ENCODE measurements around the gene SHISA9. TPM values are rescaled to one million over a fixed set of nuclear protein-coding genes. Genes with fewer than 3 reads are reported as not detected.

Gene SHISA9
- total RNA-seq, 2 donors from 2014 or later = 1.8 to 4.6 TPM

DNA sequence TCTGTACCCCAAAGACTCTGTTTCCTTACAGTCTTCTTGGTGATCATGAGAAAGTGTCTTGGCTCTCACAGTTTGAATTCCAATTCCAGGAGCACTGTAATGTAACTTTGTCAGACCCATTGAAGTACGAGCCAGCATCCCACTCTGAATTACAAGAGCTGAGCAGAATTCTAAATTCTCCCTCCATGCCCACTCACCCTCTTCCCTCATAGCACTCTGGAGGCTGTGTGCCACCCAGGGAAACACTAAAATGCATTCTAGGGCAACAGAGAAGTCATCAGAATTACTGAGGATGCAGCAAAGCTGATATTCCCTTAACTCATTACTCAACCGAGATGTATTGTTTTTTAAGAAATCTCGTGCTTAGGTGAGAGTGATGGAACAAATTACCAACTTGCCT lies 154.1 kb downstream of the SHISA9 start:
- Histone ChIP-seq H3K27ac (no peak overlapping the region), H3K36me3 (replicated peaks in 1 of 2; ENCODE audit: insufficient read depth in 1 of 2, low read depth in 2 of 2) (no peaks in the 10 kb centered on the region), H3K9me3 (no peaks in the 10 kb centered on the region), H3K4me3 (no peak overlapping the region), H3K27me3 (no peaks in the 10 kb centered on the region), H3K4me1 (no peaks in the 10 kb centered on the region)
- DNase-seq (no peak), ATAC-seq (no peak)
- 81 to 91% methylated on average over 3 of the region's 3 CpGs for WGBS, 2 donors
- no peak for TF ChIP-seq POLR2A (IDR thresholded peaks at IDR 0.05)
- TF ChIP-seq, protein P1, sequence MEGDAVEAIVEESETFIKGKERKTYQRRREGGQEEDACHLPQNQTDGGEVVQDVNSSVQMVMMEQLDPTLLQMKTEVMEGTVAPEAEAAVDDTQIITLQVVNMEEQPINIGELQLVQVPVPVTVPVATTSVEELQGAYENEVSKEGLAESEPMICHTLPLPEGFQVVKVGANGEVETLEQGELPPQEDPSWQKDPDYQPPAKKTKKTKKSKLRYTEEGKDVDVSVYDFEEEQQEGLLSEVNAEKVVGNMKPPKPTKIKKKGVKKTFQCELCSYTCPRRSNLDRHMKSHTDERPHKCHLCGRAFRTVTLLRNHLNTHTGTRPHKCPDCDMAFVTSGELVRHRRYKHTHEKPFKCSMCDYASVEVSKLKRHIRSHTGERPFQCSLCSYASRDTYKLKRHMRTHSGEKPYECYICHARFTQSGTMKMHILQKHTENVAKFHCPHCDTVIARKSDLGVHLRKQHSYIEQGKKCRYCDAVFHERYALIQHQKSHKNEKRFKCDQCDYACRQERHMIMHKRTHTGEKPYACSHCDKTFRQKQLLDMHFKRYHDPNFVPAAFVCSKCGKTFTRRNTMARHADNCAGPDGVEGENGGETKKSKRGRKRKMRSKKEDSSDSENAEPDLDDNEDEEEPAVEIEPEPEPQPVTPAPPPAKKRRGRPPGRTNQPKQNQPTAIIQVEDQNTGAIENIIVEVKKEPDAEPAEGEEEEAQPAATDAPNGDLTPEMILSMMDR (IDR thresholded peaks at IDR 0.05) = no peak
- intact Hi-C loops (cut with DNase I) = no loop called here

DNA sequence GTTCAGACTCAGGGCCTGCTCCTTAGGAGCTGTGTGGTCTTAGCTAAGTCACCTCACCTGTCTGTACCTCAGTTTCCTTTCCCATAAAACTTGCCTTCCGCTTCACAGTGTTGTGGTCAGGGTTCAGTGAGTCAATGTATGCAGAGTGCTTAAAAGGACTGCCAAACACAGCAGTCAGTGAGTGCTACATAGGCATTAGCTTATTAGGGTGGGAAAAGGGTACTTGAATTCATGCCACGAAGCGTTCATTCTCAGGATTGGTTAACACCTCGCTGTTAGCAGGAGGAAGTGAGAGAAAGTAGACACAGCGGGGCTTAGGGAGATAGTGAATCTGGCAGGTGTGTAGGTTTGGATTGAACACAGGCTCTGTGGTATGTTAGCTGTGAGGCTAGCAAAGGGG lies 155.2 kb downstream of the SHISA9 start:
- no peak overlapping the region for H3K4me3 ChIP-seq
- no peaks in the 10 kb centered on the region for H3K27me3 ChIP-seq
- WGBS, 2 donors = 76 to 82% methylated on average over 5 of the region's 5 CpGs
- intact Hi-C loops (cut with DNase I) = no loop called here
- no peak for ATAC-seq
- no peaks in the 10 kb centered on the region for H3K4me1 ChIP-seq
- TF ChIP-seq, protein P1 (IDR thresholded peaks at IDR 0.05) = no peak
- TF ChIP-seq POLR2A (IDR thresholded peaks at IDR 0.05) = no peak
- no peak overlapping the region for H3K27ac ChIP-seq
- no peaks in the 10 kb centered on the region for H3K36me3 ChIP-seq (replicated peaks in 1 of 2; ENCODE audit: insufficient read depth in 1 of 2, low read depth in 2 of 2)
- no peaks in the 10 kb centered on the region for H3K9me3 ChIP-seq
- DNase-seq = no peak

GRCh38 chr16:13060932-13061331 lies 159.5 kb downstream of the SHISA9 start:
- Histone ChIP-seq H3K4me1 (no peaks in the 10 kb centered on the region), H3K27ac (no peak overlapping the region), H3K4me3 (no peak overlapping the region), H3K36me3 (replicated peaks in 1 of 2; ENCODE audit: insufficient read depth in 1 of 2, low read depth in 2 of 2) (no peaks in the 10 kb centered on the region), H3K9me3 (no peaks in the 10 kb centered on the region), H3K27me3 (no peaks in the 10 kb centered on the region)
- no peak for DNase-seq
- no peak for TF ChIP-seq POLR2A (IDR thresholded peaks at IDR 0.05)
- TF ChIP-seq, protein P1 (IDR thresholded peaks at IDR 0.05) = no peak
- WGBS, 2 donors = 72 to 80% methylated on average over 13 of the region's 13 CpGs
- intact Hi-C loops (cut with DNase I) = no loop called here
- ATAC-seq = no peak

DNA sequence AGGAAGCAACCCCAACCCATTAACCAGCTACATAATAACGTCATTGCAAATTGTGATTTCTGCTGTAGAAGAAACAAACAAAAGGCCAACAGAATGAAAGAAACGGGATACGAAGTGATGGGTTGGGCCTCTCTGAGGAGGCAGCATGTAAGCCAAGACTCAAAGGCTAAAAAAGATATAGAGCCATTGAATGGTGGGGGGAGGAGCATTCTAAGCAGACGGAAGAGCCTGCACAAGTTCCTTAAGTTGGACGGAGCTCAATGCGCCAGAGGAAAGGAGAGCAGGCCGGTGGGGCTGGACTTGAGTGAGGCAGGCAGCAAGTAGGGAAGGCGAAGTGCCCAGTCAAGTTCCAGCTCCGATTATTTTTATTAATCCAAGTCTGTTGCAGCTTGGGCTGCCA lies 160.3 kb downstream of the SHISA9 start:
- Histone ChIP-seq H3K27me3 (no peaks in the 10 kb centered on the region), H3K36me3 (replicated peaks in 1 of 2; ENCODE audit: insufficient read depth in 1 of 2, low read depth in 2 of 2) (no peaks in the 10 kb centered on the region), H3K27ac (no peak overlapping the region), H3K4me3 (no peak overlapping the region), H3K4me1 (no peaks in the 10 kb centered on the region), H3K9me3 (no peaks in the 10 kb centered on the region)
- DNase-seq (no peak), ATAC-seq (no peak)
- TF ChIP-seq, protein P1 (IDR thresholded peaks at IDR 0.05) = no peak
- no peak for TF ChIP-seq POLR2A (IDR thresholded peaks at IDR 0.05)
- 70 to 84% methylated on average over 9 of the region's 9 CpGs for WGBS, 2 donors
- intact Hi-C loops (cut with DNase I) = no loop called here

DNA sequence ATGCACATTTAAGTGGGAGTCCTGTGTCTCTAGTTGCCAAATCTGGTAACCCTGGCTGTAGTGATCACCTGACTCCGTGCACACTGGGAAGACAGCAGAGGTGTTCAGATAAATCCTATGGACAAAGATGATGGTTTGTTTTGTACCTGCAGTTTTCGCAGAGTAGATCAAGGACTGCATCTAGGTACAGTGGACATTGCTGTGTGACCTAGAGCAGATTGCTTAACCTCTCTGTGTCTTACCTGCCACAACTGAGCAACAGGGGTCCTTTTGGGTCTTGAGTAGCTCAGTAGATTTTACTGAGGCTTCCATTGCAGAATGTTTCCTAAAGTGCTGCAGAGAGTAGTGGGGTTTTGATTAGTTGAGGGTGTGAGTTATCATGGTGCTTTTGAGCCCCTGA lies 160.8 kb downstream of the SHISA9 start:
- H3K27me3 ChIP-seq = no peaks in the 10 kb centered on the region
- no peaks in the 10 kb centered on the region for H3K9me3 ChIP-seq
- H3K27ac ChIP-seq = no peak overlapping the region
- TF ChIP-seq POLR2A (IDR thresholded peaks at IDR 0.05) = no peak
- TF ChIP-seq, protein P1 (IDR thresholded peaks at IDR 0.05) = no peak
- no peaks in the 10 kb centered on the region for H3K36me3 ChIP-seq (replicated peaks in 1 of 2; ENCODE audit: insufficient read depth in 1 of 2, low read depth in 2 of 2)
- 83 to 87% methylated on average over 2 of the region's 2 CpGs for WGBS, 2 donors
- ATAC-seq = no peak
- no peak for DNase-seq
- H3K4me1 ChIP-seq = no peaks in the 10 kb centered on the region
- intact Hi-C loops (cut with DNase I) = no loop called here
- no peak overlapping the region for H3K4me3 ChIP-seq
